Measurements from ENCODE around the gene CEBPA. TPM values are rescaled to one million over a fixed set of nuclear protein-coding genes. Genes with fewer than 3 reads are reported as not detected.
"Not testable (repeated sequence)": the region's sequence is repeated elsewhere in the genome, so short reads cannot be mapped to it uniquely, and the experiment has no call there.

CEBPA gene
- polyA plus RNA-seq, 1 donor, result 125 TPM

DNA sequence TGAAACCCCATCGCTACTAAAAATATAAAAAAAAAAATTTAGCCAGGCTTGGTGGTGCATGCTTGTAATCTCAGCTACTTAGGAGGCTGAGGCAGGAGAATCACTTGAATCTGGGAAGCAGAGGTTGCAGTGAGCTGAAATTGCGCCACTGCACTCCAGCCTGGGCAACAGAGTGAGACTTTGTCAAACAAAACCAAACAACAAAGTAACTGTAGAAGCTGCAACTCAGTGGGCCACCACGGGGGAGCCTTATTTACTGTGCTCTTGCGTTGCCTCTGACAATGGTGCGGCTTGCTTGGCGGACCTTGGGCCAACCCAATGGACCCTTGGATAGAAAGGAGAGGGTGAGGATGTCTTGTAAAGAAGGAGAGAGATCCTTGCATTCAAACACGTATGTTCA lies 7.3 kb downstream of the CEBPA start:
- WGBS (ENCODE audit: insufficient coverage, low lambda C conversion rate), result no CpG with 5 or more reads among the region's 7 CpGs
- not testable (repeated sequence) for H3K27ac ChIP-seq (ENCODE audit: low read length); DNase-seq; H3K27me3 ChIP-seq (ENCODE audit: control insufficient read depth, insufficient read depth, low read length); H3K4me3 ChIP-seq (ENCODE audit: low read length); H3K9me3 ChIP-seq (ENCODE audit: control insufficient read depth, low read depth, low read length); H3K36me3 ChIP-seq (ENCODE audit: control insufficient read depth, insufficient read depth, low read length)
- peaks cover 72% of the 10 kb centered on the region for H3K4me1 ChIP-seq (ENCODE audit: control insufficient read depth, insufficient read depth, low read length)

DNA sequence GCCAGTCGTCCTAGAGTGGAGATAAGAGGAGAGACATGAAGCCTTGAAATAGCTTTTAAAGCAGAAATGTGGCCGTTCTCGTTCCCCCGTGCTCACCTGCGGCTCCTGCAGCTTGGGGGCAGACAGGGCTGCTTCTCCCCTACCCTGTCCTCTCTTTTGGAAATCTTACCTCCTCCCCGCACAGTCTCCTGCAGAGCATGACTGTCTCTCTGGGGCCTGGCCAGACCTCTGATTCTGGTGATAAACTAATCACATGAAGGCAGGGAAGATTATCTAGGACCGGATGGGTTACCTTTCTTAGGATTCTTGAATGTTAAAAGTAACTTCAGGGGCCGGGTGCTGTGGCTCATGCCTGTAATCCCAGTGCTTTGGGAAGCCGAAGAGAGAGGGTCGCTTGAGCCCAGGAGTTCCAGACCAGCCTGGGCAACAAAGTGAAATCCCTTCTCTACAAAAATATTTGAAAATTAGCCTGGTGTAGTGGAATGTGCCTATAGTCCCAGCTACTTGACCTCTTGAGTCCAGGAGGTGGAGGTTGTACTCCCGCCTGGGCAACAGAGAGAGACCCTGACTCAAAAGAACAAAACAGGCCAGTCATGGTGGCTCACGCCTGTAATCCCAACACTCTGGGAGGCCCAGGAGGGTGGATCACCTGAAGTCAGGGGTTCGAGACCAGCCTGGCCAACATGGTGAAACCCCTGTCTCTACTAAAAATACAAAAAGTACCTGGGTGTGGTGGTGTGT lies 8.1 kb downstream of the CEBPA start:
- DNase-seq, result peak in 1 of 2 donors; percentile 63
- Histone ChIP-seq H3K9me3 (ENCODE audit: control insufficient read depth, low read depth, low read length) (no peaks in the 10 kb centered on the region), H3K36me3 (ENCODE audit: control insufficient read depth, insufficient read depth, low read length) (peaks cover 4% of the 10 kb centered on the region), H3K4me3 (ENCODE audit: low read length) (no peak overlapping the region), H3K27me3 (ENCODE audit: control insufficient read depth, insufficient read depth, low read length) (no peaks in the 10 kb centered on the region), H3K27ac (ENCODE audit: low read length) (peak overlapping the region; percentile 95), H3K4me1 (ENCODE audit: control insufficient read depth, insufficient read depth, low read length) (peaks cover 80% of the 10 kb centered on the region)
- WGBS (ENCODE audit: insufficient coverage, low lambda C conversion rate), result 0% methylated on average over 1 of the region's 13 CpGs

DNA sequence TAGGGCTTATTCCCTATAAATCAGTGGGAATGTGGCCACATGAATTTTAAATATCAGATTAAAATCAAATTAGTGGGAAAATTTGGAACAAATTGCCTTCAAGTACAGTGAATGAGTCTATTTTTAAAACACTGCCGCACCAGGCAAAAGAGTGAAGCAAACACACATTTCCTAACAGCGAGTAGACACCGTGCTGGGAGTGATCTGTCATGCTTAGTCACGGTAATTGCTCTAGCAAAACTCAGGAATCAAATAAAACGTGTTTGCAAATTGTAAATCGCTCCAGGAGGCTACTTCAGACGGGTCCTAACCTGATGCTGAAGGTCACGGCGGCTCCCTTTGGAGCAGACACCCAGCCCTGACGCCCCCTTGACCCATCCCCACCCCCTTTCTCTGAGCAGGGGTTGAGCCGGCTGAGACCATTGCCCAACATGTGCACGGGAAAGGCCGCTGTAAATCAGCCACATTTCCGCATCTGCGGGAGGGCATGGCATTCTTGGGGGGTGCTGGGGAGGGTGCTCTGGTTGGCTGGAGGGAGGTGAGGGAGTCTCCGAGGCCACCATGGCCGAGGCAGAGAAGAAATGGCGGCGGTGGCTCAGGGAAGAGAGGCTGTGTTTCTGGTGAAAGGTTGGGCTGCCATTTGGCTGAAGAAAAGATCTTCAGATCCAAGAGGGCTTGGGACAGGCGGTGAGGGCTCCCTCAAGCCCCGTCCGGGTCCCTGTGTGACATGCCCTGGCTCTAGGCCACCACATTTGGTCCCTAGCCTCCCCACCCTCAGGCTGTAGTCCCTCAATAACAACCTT lies 8.9 kb downstream of the CEBPA start:
- H3K9me3 ChIP-seq (ENCODE audit: control insufficient read depth, low read depth, low read length), result no peaks in the 10 kb centered on the region
- no peaks in the 10 kb centered on the region for H3K36me3 ChIP-seq (ENCODE audit: control insufficient read depth, insufficient read depth, low read length)
- H3K27ac ChIP-seq (ENCODE audit: low read length), result peak overlapping the region; percentile 95
- DNase-seq, result peak; percentile 79 to 91
- H3K4me1 ChIP-seq (ENCODE audit: control insufficient read depth, insufficient read depth, low read length), result peaks cover 81% of the 10 kb centered on the region
- H3K4me3 ChIP-seq (ENCODE audit: low read length), result no peak overlapping the region
- WGBS (ENCODE audit: insufficient coverage, low lambda C conversion rate), result no CpG with 5 or more reads among the region's 22 CpGs
- no peaks in the 10 kb centered on the region for H3K27me3 ChIP-seq (ENCODE audit: control insufficient read depth, insufficient read depth, low read length)

DNA sequence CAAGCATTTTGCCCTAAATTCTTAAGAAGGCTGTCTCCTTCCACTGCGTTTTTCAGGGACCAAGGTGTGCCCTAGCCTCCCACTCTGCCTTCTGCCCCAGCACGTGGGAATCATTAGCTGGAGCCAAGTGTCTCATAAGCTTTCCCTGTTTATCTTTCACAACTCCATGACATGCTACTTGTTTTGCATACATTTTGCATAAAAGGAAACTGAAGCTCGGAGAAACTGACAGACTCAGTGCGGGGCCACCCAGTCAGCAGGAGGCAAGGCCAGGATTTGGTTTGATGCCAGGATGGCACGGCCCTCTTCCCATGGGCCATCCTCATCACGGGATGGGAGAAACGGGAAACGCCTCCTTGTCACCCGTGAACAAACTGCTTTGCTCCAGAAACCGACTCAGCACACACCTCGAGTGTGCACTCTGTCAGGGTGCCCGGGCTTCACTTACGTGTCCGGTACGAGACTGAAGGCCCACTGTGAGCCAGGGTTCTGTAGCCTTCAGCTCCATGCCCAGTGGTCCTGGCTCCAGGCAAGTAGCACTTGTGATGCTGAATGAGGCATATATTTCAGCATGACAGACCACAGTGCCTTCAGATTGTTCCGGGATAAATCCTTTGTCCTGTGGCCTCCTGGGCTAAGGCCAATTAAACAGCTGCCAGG lies 9.6 kb downstream of the CEBPA start:
- 27% methylated on average over 2 of the region's 16 CpGs for WGBS (ENCODE audit: insufficient coverage, low lambda C conversion rate)

DNA sequence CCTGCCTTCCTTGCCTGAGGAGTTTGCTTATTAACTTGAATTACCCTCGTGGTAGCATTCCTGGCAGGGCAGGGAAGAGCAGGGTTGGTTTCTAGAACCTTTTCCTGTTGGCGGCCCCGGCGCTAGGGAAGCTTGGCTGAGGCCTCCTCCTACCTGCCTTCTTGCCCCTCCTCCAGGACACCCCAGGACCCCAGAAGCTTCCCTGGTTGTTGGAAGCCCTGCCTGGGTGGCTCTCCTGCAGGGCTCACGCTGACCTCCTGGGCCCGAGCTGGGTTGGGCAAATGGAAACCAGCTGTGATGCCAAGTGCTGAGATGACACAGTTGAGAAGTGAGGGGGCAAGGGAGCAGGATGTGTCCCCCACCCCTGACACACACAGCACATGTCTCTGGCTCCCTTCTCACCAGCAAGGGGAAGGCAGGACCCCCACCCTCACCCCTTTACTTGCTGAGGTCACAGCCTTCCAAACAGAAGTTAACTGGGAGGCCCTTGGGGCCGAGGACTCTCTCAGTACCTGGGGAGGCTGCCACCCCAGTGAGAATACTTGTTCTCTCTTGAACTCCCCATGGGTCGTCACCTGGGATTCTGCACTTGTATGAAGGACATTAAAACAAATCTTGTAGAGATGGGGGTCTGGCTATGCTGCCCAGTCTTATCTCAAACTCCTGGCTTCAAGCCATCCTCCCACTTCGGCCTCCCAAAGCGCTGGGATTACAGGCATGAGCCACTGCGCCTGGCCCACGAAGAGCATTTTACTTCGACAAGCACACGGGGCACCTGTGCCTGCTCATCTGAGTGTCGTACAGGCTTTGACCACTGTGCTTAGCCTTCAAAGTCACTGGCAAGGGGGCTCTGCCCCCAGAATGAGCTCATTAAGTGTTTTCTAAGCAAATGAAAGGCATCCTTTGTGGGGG lies 10.5 kb downstream of the CEBPA start:
- Histone ChIP-seq H3K27me3 (ENCODE audit: control insufficient read depth, insufficient read depth, low read length) (no peaks in the 10 kb centered on the region), H3K36me3 (ENCODE audit: control insufficient read depth, insufficient read depth, low read length) (no peaks in the 10 kb centered on the region), H3K4me1 (ENCODE audit: control insufficient read depth, insufficient read depth, low read length) (peaks cover 65% of the 10 kb centered on the region), H3K27ac (ENCODE audit: low read length) (peak overlapping the region; percentile 95), H3K4me3 (ENCODE audit: low read length) (no peak overlapping the region), H3K9me3 (ENCODE audit: control insufficient read depth, low read depth, low read length) (peaks cover 2% of the 10 kb centered on the region)
- peak in 1 of 2 donors; percentile 95 for DNase-seq
- WGBS (ENCODE audit: insufficient coverage, low lambda C conversion rate), result no CpG with 5 or more reads among the region's 15 CpGs

More for the DNA sequence above, 9.6 kb downstream of the CEBPA start:
- H3K9me3 ChIP-seq (ENCODE audit: control insufficient read depth, low read depth, low read length), result no peaks in the 10 kb centered on the region
- H3K4me1 ChIP-seq (ENCODE audit: control insufficient read depth, insufficient read depth, low read length), result peaks cover 73% of the 10 kb centered on the region
- DNase-seq, result peak in 1 of 2 donors; percentile 79
- peak overlapping the region; percentile 95 for H3K27ac ChIP-seq (ENCODE audit: low read length)
- H3K4me3 ChIP-seq (ENCODE audit: low read length), result no peak overlapping the region
- no peaks in the 10 kb centered on the region for H3K27me3 ChIP-seq (ENCODE audit: control insufficient read depth, insufficient read depth, low read length)
- H3K36me3 ChIP-seq (ENCODE audit: control insufficient read depth, insufficient read depth, low read length), result no peaks in the 10 kb centered on the region

DNA sequence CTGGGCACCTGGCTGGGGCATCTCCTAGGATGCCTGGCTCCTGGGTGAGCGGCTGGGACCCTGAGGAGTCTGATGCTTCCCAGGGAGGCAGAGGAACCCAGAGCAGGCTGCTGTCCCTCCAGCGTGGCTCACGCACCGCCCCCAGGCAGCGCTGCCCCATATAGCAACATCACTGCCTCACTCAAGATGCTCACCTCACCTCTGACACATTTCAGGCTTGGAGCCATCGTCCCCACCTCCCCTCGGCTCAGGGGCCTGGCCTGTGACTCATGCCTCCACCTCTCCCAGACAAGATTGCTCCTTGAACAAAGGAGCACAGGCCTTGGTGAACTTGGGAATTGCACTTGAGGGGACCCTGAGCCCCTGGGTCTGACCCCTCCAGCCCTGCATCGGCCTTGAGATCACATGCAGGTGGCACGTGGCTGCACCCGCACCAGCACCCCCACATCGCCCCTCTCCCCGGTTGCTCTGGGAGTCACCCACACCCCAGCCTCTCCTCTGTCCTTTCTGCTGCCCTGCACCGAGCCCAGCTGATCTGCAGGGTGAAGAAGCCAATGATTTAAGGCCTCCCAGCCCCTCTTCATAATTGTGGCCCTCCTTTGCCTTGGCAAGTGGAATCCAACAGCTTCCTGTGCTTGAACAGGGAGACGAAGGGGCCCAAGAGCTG lies 11.2 kb downstream of the CEBPA start:
- Histone ChIP-seq H3K9me3 (ENCODE audit: control insufficient read depth, low read depth, low read length) (peaks cover 2% of the 10 kb centered on the region), H3K27me3 (ENCODE audit: control insufficient read depth, insufficient read depth, low read length) (no peaks in the 10 kb centered on the region), H3K36me3 (ENCODE audit: control insufficient read depth, insufficient read depth, low read length) (no peaks in the 10 kb centered on the region), H3K4me1 (ENCODE audit: control insufficient read depth, insufficient read depth, low read length) (peaks cover 61% of the 10 kb centered on the region), H3K4me3 (ENCODE audit: low read length) (no peak overlapping the region), H3K27ac (ENCODE audit: low read length) (peak overlapping the region; percentile 95)
- WGBS (ENCODE audit: insufficient coverage, low lambda C conversion rate), result no CpG with 5 or more reads among the region's 14 CpGs
- DNase-seq, result peak; percentile 89 to 94

DNA sequence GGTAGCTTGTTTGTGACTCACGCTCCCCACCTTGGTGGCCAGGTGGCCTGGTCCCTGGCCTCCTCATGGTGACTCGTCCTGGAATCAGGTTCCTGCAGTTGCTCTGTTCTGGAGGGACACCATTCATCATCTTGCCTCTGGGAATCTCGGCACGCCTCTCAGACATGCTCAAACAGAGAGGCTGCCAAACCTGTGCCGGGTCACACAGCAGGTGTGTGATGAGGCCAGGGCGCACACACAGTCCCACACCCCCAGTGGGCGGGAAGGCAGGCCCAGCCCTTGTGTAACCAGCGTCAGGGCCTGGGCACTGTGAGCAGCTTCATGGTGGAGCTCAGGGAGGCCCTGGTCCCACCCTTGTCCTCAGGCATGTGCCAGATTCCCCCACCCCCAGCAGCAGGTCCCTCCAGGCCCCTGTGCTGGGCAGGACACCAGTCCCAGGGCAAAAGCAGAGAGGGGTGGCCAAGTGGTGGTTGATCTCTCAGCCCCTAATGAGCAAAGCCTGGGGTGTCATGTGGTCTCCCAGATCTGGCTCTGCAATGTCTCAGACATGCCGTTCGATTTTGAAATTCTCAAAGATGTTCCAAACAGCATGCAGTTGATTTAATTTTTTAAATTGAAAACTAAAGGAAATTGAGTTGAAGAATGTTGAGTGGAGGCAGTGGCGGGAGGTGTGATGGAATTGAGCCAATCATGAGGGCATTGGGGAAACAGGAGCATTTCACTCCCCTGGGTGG lies 12.1 kb downstream of the CEBPA start:
- DNase-seq, result peak in 1 of 2 donors; percentile 31
- Histone ChIP-seq H3K4me1 (ENCODE audit: control insufficient read depth, insufficient read depth, low read length) (peaks cover 65% of the 10 kb centered on the region), H3K4me3 (ENCODE audit: low read length) (no peak overlapping the region), H3K27ac (ENCODE audit: low read length) (peak overlapping the region; percentile 95), H3K36me3 (ENCODE audit: control insufficient read depth, insufficient read depth, low read length) (no peaks in the 10 kb centered on the region), H3K27me3 (ENCODE audit: control insufficient read depth, insufficient read depth, low read length) (no peaks in the 10 kb centered on the region), H3K9me3 (ENCODE audit: control insufficient read depth, low read depth, low read length) (peaks cover 2% of the 10 kb centered on the region)
- 86% methylated on average over 1 of the region's 11 CpGs for WGBS (ENCODE audit: insufficient coverage, low lambda C conversion rate)

DNA sequence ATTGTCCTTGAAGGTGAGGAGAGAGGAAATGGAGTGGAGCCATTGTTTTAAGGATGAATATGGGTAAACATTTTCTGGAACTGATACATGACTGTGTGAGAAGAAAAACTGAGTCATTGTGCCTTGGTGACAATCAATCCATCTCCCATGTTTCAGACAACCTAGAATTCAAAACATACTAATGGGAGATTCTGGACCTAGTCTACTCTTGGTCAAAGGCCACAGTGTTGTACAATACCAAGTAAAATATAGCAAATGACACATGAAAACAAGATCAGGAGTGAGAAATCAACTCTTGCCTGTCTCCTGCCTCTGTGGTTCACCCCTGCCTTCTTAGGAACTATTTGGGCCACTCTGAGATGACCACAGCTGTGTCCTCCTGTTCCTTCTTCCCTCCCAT lies 13.1 kb downstream of the CEBPA start:
- peak in 1 of 2 donors; percentile 43 for DNase-seq
- Histone ChIP-seq H3K9me3 (ENCODE audit: control insufficient read depth, low read depth, low read length) (peaks cover 2% of the 10 kb centered on the region), H3K27ac (ENCODE audit: low read length) (peak overlapping the region; percentile 95), H3K4me1 (ENCODE audit: control insufficient read depth, insufficient read depth, low read length) (peaks cover 64% of the 10 kb centered on the region), H3K4me3 (ENCODE audit: low read length) (no peak overlapping the region), H3K27me3 (ENCODE audit: control insufficient read depth, insufficient read depth, low read length) (no peaks in the 10 kb centered on the region), H3K36me3 (ENCODE audit: control insufficient read depth, insufficient read depth, low read length) (no peaks in the 10 kb centered on the region)

DNA sequence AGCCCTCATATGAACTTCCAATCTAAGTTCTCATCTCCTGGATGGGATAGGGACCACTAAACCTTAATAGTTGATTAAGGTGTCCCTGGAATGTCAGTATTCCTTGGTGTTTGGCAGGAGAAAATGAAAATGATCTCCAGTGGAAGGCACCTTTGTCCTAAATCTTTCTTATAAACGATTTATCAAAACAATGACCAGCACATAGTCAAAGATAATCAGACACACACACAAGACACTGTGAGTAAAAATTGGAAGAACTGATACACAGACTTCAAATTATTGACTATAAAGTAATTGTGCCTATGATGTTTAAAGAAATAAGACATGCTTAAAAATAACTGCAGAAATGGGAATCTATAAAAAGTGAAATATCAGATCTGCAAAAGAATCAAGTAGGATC lies 13.7 kb downstream of the CEBPA start:
- no peaks in the 10 kb centered on the region for H3K27me3 ChIP-seq (ENCODE audit: control insufficient read depth, insufficient read depth, low read length)
- H3K4me3 ChIP-seq (ENCODE audit: low read length), result no peak overlapping the region
- peaks cover 2% of the 10 kb centered on the region for H3K9me3 ChIP-seq (ENCODE audit: control insufficient read depth, low read depth, low read length)
- no CpG with 5 or more reads among the region's 1 CpG for WGBS (ENCODE audit: insufficient coverage, low lambda C conversion rate)
- DNase-seq, result no peak
- H3K4me1 ChIP-seq (ENCODE audit: control insufficient read depth, insufficient read depth, low read length), result peaks cover 58% of the 10 kb centered on the region
- H3K27ac ChIP-seq (ENCODE audit: low read length), result peak overlapping the region; percentile 95
- no peaks in the 10 kb centered on the region for H3K36me3 ChIP-seq (ENCODE audit: control insufficient read depth, insufficient read depth, low read length)
